A673 (cell line): ENCODE measurements around the gene GAB1.

ENCODE experiments used
- EZH2 ChIP-seq: fragments of 200-600 bp; sonication (generic); IDR thresholded peaks from 2 replicates; pipeline ENCODE4 v1.6.1; 2017; ENCODE audit warnings: borderline replicate concordance, low read depth, mild to moderate bottlenecking, mixed read lengths, antibody characterized with exemption, low read length; ENCODE audit not compliant: poor library complexity, severe bottlenecking
- TF ChIP-seq, protein P1 (sequence below): fragments of 300-800, 200-600 bp; sonication (generic); conservative IDR thresholded peaks from 2 replicates; pipeline ENCODE4 v1.5.1; 2017; ENCODE audit warnings: low read depth, mild to moderate bottlenecking, antibody characterized with exemption, low read length, moderate library complexity, mixed read lengths

DNA sequence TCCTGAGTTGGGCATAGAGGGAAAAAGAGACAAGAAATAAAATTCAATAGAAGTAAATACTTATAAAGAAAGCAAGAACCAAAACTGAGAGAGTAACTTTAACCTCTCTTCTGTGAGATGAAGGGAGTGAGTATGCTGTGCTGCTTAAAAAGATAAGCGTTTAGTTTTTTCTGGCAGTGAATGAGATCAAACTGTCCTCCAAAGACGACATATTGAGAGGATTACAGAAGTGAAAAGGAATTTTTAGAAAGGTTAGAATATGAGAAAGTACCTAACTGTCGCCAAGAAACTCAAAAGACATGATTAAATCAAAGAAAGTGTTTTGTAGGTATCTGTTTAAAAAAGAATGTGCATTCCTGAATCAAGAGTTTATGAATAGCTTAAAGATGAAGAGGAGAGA is 16.0 kb downstream of the GAB1 start:
- TF ChIP-seq, protein P1, sequence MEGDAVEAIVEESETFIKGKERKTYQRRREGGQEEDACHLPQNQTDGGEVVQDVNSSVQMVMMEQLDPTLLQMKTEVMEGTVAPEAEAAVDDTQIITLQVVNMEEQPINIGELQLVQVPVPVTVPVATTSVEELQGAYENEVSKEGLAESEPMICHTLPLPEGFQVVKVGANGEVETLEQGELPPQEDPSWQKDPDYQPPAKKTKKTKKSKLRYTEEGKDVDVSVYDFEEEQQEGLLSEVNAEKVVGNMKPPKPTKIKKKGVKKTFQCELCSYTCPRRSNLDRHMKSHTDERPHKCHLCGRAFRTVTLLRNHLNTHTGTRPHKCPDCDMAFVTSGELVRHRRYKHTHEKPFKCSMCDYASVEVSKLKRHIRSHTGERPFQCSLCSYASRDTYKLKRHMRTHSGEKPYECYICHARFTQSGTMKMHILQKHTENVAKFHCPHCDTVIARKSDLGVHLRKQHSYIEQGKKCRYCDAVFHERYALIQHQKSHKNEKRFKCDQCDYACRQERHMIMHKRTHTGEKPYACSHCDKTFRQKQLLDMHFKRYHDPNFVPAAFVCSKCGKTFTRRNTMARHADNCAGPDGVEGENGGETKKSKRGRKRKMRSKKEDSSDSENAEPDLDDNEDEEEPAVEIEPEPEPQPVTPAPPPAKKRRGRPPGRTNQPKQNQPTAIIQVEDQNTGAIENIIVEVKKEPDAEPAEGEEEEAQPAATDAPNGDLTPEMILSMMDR = no peak
- no peak for TF ChIP-seq EZH2
